GM18505 (cell line): ENCODE data around the gene TBKBP1.

Source experiments
- ATAC-seq: cut with Tn5 transposase; IDR thresholded peaks from one replicate; pipeline ENCODE4 v1.9.1; 2021; ENCODE audit not compliant: unreplicated experiment
- POLR2A ChIP-seq: IDR thresholded peaks from 4 replicates; pipeline ENCODE4 v1.6.1; 2011; ENCODE audit warnings: borderline replicate concordance; ENCODE audit not compliant: insufficient read depth, insufficient read length; ENCODE audit errors: extremely low read depth

The TBKBP1 gene

DNA sequence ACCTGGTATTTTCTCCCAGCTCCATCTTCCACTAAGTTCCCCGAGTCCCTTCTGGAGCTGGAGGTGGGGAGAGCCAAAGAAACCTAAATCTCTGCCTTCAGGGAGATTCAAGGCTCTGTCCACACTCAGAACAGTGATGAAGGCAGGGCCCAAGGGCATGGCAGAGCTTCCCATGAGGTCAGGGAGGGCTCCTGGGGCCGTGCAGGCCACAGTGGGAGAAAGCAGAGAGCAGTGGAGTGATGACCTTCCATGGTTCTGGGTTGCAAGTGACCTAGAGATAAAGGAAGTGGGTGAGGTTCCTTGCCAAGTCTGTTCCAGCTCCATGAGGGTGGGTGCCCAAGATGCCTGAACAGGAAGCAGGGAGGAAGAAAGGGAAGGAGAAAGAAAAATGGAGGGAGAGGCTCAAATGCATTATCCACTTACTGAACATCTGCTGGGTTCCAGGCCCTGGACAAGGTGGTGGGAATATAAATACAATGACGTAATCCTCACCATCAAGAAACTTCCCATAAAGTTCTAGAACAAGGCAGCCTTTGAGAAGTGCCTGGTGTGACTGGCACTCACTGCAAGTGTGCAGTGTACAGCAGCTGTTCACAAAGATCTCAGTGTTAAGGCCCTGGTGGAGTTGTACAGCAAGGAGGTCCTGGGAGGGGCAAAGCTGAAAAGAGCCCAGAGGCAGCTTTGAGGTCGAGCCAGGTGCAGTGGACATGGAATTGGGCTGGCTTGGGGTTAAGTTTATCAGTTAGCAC, 13.3 kb downstream of the TBKBP1 start:
- no peak for TF ChIP-seq POLR2A
- no peak for ATAC-seq

DNA sequence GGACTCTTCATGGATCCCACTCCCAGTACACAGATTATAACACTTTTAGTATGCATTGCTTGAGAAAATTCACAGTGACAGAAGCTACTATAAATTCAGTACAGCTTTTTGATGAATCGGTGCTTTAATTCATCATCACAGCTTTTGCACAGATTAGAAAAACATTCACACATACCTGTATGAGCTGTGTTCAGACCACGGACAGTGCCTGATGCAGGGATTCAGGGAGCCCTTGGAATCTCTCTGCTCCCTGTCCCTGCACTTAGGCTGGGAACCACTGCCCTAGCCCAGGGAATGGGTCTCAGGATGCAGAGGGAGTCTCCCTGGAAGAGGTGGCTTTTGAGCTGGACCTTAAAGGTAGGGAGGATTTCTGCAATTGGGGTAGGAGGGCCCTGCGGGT, 13.9 kb downstream of the TBKBP1 start:
- ATAC-seq, result no peak
- no peak for TF ChIP-seq POLR2A

DNA sequence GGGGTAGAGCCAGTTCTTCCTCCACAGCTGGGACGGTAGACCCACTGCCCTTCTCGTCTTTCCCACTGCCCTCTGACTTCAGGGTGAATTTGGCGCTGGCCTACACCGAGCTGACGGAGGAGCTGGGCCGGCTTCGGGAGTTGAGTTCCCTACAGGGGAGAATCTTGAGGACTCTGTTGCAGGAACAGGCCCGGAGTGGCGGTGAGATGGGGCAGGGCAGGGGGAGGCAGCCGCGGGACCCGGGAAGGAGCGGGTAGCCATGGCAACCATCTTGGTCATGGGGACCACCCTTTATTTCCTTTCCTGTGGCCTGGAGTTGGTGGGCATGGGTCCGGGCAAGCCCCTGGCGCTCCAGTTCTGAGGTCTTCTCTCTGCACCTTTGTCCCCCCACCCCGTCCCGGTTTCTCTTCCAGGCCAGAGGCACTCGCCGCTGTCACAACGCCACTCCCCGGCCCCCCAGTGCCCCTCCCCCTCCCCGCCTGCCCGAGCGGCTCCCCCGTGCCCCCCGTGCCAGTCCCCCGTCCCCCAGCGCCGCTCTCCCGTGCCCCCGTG, 14.4 kb downstream of the TBKBP1 start:
- no peak for ATAC-seq

DNA sequence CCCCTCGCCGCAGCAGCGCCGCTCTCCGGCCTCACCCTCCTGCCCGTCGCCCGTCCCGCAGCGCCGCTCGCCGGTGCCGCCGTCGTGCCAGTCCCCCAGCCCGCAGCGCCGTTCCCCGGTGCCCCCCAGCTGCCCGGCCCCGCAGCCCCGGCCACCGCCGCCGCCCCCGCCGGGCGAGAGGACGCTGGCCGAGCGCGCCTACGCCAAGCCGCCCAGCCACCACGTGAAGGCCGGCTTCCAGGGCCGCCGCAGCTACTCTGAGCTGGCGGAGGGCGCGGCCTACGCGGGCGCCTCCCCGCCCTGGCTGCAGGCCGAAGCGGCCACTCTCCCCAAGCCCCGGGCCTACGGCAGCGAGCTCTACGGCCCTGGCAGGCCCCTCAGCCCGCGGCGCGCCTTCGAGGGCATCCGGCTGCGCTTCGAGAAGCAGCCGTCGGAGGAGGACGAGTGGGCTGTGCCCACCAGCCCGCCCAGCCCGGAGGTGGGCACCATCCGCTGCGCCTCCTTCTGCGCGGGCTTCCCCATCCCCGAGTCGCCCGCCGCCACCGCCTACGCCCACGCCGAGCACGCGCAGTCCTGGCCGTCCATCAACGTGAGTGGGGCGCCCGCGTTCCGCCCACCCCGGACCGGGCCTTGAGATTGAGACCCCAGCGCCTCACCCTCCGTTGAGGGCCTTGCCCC, 15.0 kb downstream of the TBKBP1 start:
- no peak for ATAC-seq
- TF ChIP-seq POLR2A, result no peak

More for the DNA sequence above, 14.4 kb downstream of the TBKBP1 start:
- TF ChIP-seq POLR2A, result no peak

DNA sequence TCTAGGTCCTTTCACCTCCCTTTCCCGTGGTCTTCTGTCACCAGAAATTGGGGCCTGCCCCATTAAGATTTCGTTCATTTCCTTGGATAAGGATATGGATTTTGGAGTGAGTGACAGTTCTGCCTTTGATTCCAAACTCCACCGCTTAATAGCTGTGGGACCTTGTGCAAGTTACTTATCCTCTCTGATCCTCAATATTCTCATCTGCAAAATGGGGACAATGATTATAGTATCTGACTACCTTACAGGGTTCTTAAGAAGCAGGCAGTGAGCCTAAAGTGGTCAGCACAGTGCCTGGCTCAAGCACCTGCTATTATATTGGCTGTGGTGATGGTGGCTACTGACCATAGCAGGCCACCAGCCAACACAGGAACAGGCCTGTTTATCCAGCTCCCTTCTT, 15.6 kb downstream of the TBKBP1 start:
- no peak for TF ChIP-seq POLR2A
- no peak for ATAC-seq

DNA sequence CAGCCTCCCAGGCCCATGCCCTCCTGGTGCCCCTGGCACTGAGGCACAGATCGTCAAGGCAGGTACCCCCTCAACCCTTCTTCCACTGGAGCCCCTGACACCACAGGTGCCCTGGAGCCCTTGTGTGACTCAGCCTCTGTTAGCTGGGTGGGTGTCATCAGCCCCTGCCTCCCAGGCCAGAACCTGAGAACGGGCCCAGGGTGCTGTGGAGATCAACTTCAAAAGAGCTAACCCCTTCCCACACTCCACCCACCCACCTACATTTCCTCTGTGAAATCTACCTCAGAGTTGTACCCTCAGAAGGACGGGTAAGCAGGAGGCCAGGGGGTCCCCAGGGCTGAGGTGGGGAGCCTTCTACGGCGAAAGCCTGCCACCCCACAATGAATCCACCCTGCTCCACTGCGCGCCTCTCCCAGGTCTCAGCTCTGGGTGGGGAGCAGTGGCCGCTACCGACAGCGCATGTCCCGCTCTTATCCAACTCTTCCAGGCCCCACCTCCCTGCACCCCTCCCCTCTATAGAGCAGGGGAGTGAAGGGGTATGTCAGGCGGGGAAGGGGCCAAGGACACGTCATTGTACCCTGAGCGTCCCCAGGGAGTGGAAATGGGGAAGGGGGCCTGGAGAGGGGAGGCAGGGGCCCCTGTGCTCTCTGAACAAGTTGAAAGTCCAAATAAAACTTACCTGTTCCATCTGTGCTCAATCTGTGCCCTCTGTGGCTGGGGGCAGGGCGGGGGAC, 17.6 kb downstream of the TBKBP1 start:
- no peak for ATAC-seq
- TF ChIP-seq POLR2A, result no peak

DNA sequence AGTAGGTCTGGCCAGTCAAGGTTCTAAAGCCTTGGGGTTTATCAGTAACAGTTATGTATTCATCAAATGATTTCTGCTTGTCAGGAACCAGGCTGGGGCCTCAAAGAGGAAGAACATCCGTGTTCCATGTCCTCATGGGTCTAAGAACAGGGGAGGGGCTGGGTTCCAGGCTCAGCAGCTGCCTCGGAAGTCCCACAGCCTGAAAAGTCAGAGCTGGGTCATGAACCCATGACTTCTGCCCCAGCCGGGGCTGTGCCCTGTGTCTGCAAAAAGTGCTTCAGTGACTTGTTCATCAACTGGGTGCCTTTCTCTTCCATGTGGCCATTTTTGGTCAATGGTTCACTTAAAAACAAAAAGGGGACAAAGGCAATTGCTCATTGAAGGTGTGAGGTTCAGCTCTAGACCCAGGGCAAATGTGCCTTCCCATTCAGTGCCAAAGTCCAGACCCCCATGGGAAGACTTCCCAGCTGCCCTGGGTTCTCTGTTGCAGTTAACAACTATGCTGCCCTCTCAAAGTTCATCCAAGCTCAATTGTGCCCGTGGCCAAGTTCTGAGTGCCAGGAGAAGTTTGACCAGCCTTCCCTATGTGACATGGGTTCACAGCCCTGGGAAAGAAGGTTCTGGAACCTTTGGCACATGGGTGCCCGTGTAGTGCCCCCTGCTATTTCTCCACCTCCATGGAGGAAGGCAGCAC, 18.5 kb downstream of the TBKBP1 start:
- no peak for TF ChIP-seq POLR2A
- no peak for ATAC-seq

DNA sequence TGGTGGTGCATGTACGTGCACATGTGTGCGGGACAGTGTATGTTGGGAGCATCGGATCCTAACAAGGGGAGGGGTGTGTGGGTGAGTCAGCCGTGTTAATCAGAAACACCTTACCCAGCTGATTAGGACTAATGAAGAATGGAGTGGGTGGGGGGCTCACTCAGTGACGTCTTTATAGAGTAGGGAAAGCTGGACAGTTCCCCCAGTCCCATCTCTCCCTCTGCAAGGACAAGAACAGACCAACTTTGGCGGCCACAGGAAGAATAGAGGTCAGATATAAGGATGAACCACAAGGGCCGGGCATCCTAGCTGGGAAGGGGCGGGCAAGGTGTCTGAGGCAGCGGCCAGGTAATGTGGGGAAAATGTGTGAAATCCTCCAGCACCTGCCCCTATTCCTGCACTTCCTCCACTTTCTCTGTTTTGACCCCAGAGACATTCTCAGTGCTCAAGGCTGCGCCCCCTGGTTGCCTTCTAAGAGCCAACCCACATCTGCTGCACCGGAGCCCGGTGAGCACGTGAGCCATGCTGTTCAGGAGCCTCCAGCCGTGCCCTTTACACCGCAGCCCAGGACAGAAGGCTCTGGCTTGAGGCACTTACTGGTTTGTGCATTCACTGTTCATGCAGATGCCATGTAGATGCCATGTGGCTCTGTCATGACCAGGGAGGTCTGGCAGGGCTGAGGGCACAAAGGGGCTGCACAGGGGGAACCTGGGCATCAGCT, 20.2 kb downstream of the TBKBP1 start:
- TF ChIP-seq POLR2A, result no peak
- ATAC-seq, result no peak

DNA sequence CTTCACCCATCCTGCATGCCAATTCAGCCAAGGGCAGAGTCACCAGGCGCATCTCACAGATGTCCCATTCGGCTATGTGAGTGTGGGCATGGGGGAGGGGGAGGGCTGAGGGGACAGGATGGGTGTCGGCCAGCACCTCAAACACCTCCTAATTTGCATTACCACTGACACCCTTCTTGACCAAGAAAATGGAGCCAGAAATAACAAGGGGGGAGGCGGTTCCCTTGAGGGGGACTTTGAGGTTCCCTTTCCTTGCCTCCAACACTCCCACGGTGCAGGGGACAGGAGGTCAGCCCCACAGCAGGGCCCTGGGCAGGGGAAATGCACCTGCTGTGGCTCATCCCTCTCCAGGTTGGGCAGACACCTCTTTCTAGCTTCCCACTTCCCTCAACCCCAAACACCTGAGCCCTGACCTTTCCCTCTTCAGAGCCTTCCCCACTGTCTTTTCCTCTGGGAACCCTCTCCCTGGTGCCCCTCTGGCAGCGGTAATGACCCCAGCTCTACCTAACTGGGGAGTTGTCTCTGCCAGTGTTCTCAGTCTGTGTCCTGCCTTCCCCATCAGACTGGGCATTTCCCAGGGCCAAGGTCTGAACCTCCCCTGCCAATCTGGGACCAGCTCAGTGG, 20.9 kb downstream of the TBKBP1 start:
- ATAC-seq, result no peak
- TF ChIP-seq POLR2A, result no peak

DNA sequence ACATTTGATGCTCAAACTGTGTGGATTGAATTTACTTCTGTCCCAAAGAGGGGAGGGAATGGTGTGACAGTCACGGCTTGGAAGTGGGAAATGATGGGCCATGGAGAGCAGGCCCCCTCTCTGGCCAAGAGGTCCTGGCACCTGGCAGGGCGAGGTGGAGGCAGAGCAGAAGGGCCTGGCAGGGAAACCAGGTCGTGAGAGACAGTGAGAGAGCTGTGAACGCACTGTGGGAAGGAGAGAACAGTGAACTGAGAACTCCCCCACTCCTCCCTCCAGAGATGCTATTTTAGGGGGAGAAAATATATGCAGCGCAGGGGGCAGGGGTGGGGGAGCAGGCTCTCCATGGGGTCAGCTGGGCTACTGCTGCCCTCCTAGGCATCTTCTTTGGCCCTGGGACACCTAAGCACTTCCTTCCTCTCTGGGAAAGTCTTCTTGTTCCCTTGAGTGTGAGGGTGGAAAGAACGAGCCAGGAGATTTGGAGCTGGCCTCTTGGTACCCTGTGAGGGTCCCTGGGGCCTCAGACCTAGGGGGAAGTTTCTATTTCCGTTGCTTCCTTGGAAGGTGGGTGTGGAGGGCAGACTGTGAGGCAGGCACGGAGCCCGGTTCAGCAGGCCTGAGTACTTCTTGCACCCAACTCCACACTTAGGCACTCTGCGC, 21.8 kb downstream of the TBKBP1 start:
- no peak for TF ChIP-seq POLR2A
- ATAC-seq, result no peak

DNA sequence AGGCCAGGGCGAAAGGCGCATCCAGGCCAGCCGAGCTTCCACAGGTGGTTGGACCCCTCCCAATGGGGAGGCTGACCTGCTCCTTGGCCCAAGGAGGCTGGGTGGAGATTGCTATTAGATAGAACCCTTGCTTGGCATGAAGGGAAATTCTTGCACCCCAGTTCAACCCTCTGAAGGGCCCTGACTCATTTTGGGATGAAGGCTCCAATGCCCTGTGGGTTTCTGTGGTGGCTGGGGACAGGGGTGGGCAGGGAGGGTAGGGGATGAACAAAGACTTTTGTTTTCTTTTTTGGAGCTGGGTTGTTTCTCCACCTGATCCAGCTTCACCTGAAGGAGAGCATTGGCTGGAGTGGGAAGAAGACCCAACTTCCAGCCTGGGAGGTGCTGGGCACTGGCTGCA, 22.4 kb downstream of the TBKBP1 start:
- no peak for ATAC-seq
- TF ChIP-seq POLR2A, result no peak

DNA sequence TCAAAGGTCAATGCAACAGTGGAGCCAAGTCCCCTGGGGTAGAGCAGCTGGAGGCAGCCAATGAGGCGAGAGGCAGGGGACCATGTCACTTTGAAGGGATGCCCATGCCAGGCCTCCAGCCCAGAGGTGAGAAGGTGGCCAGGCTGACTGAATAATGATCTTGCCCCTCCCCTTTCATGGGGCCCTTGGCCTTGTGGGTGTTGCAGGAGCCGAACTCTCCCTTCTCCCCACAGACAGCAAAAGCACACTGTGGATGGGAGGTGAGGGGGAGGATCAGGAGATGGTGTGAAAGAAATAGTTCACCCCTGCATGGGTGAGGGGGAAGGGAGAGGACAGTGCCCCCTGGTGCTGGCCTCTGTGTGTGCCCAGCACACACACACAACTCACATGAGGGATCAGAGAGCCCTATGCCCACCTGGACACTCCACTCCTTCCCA, 23.3 kb downstream of the TBKBP1 start:
- no peak for ATAC-seq
- TF ChIP-seq POLR2A, result no peak

DNA sequence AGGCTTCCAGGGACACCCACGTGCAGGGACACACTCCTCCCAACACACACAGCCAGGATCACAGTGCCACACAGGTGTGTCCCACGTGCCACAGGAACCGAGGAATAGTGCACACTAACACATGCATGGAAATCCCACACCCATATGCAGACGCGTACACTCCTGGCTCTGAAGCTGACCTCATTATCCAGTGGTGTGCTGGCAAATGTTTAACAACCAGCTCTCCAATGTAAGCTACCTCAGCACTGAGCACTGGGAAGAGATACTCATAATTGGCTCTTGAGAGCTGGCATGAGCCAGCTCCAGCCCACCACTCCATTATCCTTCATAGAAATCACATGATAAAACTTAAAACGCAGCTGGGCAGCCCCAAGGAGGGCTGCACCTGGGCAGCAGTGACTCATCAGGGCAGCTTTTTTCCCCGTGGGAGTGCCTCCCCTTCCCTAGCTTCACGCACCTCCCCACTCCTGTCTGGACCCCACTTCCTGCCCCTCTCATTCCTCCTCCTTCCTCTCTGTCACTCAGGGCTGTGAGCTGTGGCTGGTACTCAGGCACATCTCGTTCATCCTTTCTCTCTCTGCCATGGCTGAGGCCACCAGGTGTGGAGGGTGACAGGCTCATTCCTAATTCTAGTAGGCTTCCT, 24.1 kb downstream of the TBKBP1 start:
- TF ChIP-seq POLR2A, result no peak
- ATAC-seq, result no peak
